BLaER1 treated with 17β-estradiol and CSF1 and Interleukin-3, amounts not matched to agents 10 nM and 100 nM (cell line): ENCODE data around the gene ARF6.

Experiments used
- H3K27ac ChIP-seq, 11 experiments: shearing (Covaris generic); formaldehyde crosslinking; 2 replicates each; pipeline ENCODE4 v1.8.1; 2022
- H3K27me3 ChIP-seq, 11 experiments: shearing (Covaris generic); formaldehyde crosslinking; 2 replicates each; pipeline ENCODE4 v1.8.1; 2022
- H3K36me3 ChIP-seq, 11 experiments: shearing (Covaris generic); formaldehyde crosslinking; 2 replicates each; pipeline ENCODE4 v1.8.1; 2022
- H3K4me1 ChIP-seq, 10 experiments: shearing (Covaris generic); formaldehyde crosslinking; 2 replicates each; pipeline ENCODE4 v1.8.1; 2022
- H3K4me2 ChIP-seq, 11 experiments: shearing (Covaris generic); formaldehyde crosslinking; 2 replicates each; pipeline ENCODE4 v1.8.1; 2022
- H3K4me3 ChIP-seq, 10 experiments: shearing (Covaris generic); formaldehyde crosslinking; 2 replicates each; pipeline ENCODE4 v1.8.1; 2022
- H3K9ac ChIP-seq, 11 experiments: shearing (Covaris generic); formaldehyde crosslinking; 2 replicates each; pipeline ENCODE4 v1.8.1; 2022
- H3K9me3 ChIP-seq, 11 experiments: shearing (Covaris generic); formaldehyde crosslinking; replicated peaks in 1 of 11; 2 replicates each; pipeline ENCODE4 v1.8.1; 2022
- H4K20me1 ChIP-seq, 11 experiments: shearing (Covaris generic); formaldehyde crosslinking; 2 replicates each; pipeline ENCODE4 v1.8.1; 2022
- Cebpa-rat ChIP-seq, 11 experiments: shearing (Covaris generic); IDR thresholded peaks; 2 replicates each; pipeline ENCODE4 v1.8.1; 2022

ARF6 gene

GRCh38 chr14:49907186-49907585 is 14.3 kb downstream of the ARF6 start:
- peak overlapping the region in 7 of 11 experiments; percentile 7 to 64 (median 30); a peak in 9 of 22 replicates for H3K9ac ChIP-seq
- H3K4me3 ChIP-seq, result peak overlapping the region in 1 of 10 experiments; percentile 6; a peak in 3 of 20 replicates
- H3K27ac ChIP-seq, result peak overlapping the region in 10 of 11 experiments; percentile 22 to 86 (median 74); a peak in 17 of 22 replicates
- H3K4me2 ChIP-seq, result peak overlapping the region; percentile 5 to 92 (median 74); a peak in 19 of 22 replicates
- no peaks in the 10 kb centered on the region for H3K27me3 ChIP-seq
- H4K20me1 ChIP-seq, result no peaks in the 10 kb centered on the region
- H3K36me3 ChIP-seq, result no peaks in the 10 kb centered on the region
- TF ChIP-seq Cebpa-rat (IDR thresholded peaks at IDR 0.05), result no peak
- 0 out of 22 replicates have a peak, but pooled peaks cover 0 to 3% (median 0%) of the 10 kb centered on the region in 11 experiments for H3K9me3 ChIP-seq
- H3K4me1 ChIP-seq, result peaks cover 12 to 86% (median 45%) of the 10 kb centered on the region in 10 experiments; a peak in 19 of 20 replicates

DNA sequence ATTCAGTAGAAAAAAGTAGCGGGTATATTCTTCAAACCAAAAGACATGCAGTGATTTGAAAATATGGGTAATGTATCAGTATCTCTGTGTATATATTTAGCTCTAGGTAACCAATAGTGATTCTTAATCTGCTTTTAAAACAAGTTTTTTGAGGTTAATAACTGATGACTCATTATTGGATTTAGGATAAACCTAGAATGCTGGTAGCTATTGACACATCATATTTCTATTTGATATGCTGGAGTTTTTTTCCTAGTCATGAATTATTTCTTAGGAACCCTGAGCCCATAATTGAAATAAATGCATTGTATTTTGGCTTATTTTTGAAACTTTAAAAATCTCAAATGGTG is 15.5 kb downstream of the ARF6 start:
- peak overlapping the region in 5 of 11 experiments; percentile 54 to 64 (median 62); a peak in 7 of 22 replicates for H3K9ac ChIP-seq
- TF ChIP-seq Cebpa-rat (IDR thresholded peaks at IDR 0.05), result no peak
- no peaks in the 10 kb centered on the region for H3K27me3 ChIP-seq
- H3K4me3 ChIP-seq, result no peak overlapping the region
- H3K27ac ChIP-seq, result peak overlapping the region; percentile 22 to 86 (median 73); a peak in 21 of 22 replicates
- H3K36me3 ChIP-seq, result no peaks in the 10 kb centered on the region
- no peaks in the 10 kb centered on the region for H4K20me1 ChIP-seq
- peak overlapping the region; percentile 5 to 92 (median 74); a peak in 20 of 22 replicates for H3K4me2 ChIP-seq
- H3K9me3 ChIP-seq, result 0 out of 22 replicates have a peak, but pooled peaks cover 0 to 3% (median 0%) of the 10 kb centered on the region in 11 experiments
- peaks cover 12 to 97% (median 46%) of the 10 kb centered on the region in 10 experiments; a peak in 19 of 20 replicates for H3K4me1 ChIP-seq

GRCh38 chr14:49909016-49909415 is 16.1 kb downstream of the ARF6 start:
- Histone ChIP-seq H3K27me3 (no peaks in the 10 kb centered on the region), H3K9me3 (0 out of 22 replicates have a peak, but pooled peaks cover 0 to 3% (median 0%) of the 10 kb centered on the region in 11 experiments), H3K9ac (no peak overlapping the region), H3K4me2 (peak overlapping the region in 6 of 11 experiments; percentile 72 to 92 (median 80); a peak in 9 of 22 replicates), H3K27ac (peak overlapping the region in 5 of 11 experiments; percentile 65 to 86 (median 82); a peak in 6 of 22 replicates), H3K36me3 (no peaks in the 10 kb centered on the region), H4K20me1 (no peaks in the 10 kb centered on the region), H3K4me3 (no peak overlapping the region), H3K4me1 (peaks cover 12 to 98% (median 46%) of the 10 kb centered on the region in 10 experiments; a peak in 19 of 20 replicates)
- TF ChIP-seq Cebpa-rat (IDR thresholded peaks at IDR 0.05), result no peak

DNA sequence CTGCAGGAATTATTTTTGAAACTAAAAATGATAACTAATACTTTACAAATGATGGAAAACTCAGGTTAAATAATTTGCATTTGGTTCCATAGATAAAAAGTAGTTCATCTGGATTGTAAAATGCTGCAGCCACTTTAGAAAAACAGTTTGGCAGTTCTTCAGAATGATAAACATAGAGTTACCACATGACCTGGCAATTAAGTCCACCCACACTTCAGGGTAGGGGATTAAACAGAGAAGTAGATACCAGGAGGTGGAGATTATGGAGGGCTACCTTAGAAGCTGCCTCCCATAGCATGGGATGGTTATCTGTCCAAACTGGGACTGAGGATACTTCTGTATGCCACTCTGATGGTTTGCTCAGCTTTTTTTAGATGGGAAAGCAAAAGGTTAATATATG is 22.2 kb downstream of the ARF6 start:
- Histone ChIP-seq H3K4me1 (peaks cover 0 to 59% (median 11%) of the 10 kb centered on the region in 10 experiments; a peak in 13 of 20 replicates), H3K4me2 (peak overlapping the region in 3 of 11 experiments; percentile 43 to 63 (median 44); a peak in 6 of 22 replicates), H3K9ac (no peak overlapping the region), H3K27me3 (no peaks in the 10 kb centered on the region), H3K27ac (no peak overlapping the region), H3K4me3 (no peak overlapping the region), H4K20me1 (no peaks in the 10 kb centered on the region), H3K36me3 (no peaks in the 10 kb centered on the region), H3K9me3 (no peaks in the 10 kb centered on the region)
- TF ChIP-seq Cebpa-rat (IDR thresholded peaks at IDR 0.05), result no peak

- Histone ChIP-seq H4K20me1 (no peaks in the 10 kb centered on the region), H3K27ac (no peak overlapping the region), H3K9ac (no peak overlapping the region), H3K9me3 (no peaks in the 10 kb centered on the region), H3K36me3 (no peaks in the 10 kb centered on the region), H3K27me3 (no peaks in the 10 kb centered on the region), H3K4me1 (peaks cover 0 to 58% (median 12%) of the 10 kb centered on the region in 10 experiments; a peak in 13 of 20 replicates), H3K4me2 (no peak overlapping the region), H3K4me3 (no peak overlapping the region)
- no peak for TF ChIP-seq Cebpa-rat (IDR thresholded peaks at IDR 0.05)
Observed at GRCh38 chr14:49918706-49919105, 25.8 kb downstream of the ARF6 start.

GRCh38 chr14:49919825-49920659 is 27.2 kb downstream of the ARF6 start:
- Histone ChIP-seq H3K4me2 (0 out of 22 replicates have a peak overlapping the region, but pooled peaks of 1 of the 11 experiments have one; percentile 78), H3K9me3 (no peaks in the 10 kb centered on the region), H3K4me1 (peaks cover 0 to 58% (median 14%) of the 10 kb centered on the region in 10 experiments; a peak in 13 of 20 replicates), H3K9ac (no peak overlapping the region), H3K27me3 (no peaks in the 10 kb centered on the region), H3K4me3 (no peak overlapping the region), H3K36me3 (no peaks in the 10 kb centered on the region), H3K27ac (peak overlapping the region in 1 of 11 experiments; percentile 10; a peak in 1 of 22 replicates), H4K20me1 (no peaks in the 10 kb centered on the region)
- no peak for TF ChIP-seq Cebpa-rat (IDR thresholded peaks at IDR 0.05)

- TF ChIP-seq Cebpa-rat (IDR thresholded peaks at IDR 0.05), result no peak
- no peak overlapping the region for H3K9ac ChIP-seq
- H3K27ac ChIP-seq, result peak overlapping the region in 1 of 11 experiments; percentile 10; a peak in 2 of 22 replicates
- peak overlapping the region in 5 of 11 experiments; percentile 9 to 78 (median 55); a peak in 6 of 22 replicates for H3K4me2 ChIP-seq
- no peaks in the 10 kb centered on the region for H3K9me3 ChIP-seq
- H3K4me1 ChIP-seq, result peaks cover 0 to 49% (median 14%) of the 10 kb centered on the region in 10 experiments; a peak in 13 of 20 replicates
- no peaks in the 10 kb centered on the region for H3K27me3 ChIP-seq
- H4K20me1 ChIP-seq, result no peaks in the 10 kb centered on the region
- H3K36me3 ChIP-seq, result no peaks in the 10 kb centered on the region
- H3K4me3 ChIP-seq, result no peak overlapping the region
Observed at GRCh38 chr14:49920935-49921334, 28.1 kb downstream of the ARF6 start.

DNA sequence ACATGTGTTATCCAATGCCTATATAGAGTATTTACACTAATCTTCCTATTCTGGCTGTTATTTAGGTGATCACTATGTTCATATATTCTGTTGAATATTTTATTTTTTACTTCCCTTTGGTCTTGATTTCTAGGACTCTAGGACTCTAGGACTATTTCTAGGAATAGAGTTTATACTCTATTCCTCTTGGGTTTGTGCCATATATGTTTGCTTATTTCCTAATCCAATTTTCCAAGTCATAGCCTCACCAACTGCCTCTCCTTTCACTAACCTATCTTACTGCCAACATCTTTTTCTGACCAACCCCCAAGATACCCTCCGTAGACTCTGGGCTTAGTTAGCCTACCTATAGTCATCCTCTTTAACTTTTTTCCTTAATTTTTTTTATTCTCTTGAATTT is 28.5 kb downstream of the ARF6 start:
- Histone ChIP-seq H3K9me3 (no peaks in the 10 kb centered on the region), H3K4me2 (peak overlapping the region in 5 of 11 experiments; percentile 9 to 78 (median 55); a peak in 5 of 22 replicates), H3K27me3 (no peaks in the 10 kb centered on the region), H4K20me1 (no peaks in the 10 kb centered on the region), H3K4me3 (no peak overlapping the region), H3K36me3 (no peaks in the 10 kb centered on the region), H3K4me1 (peaks cover 0 to 45% (median 14%) of the 10 kb centered on the region in 10 experiments; a peak in 13 of 20 replicates), H3K9ac (no peak overlapping the region), H3K27ac (no peak overlapping the region)
- TF ChIP-seq Cebpa-rat (IDR thresholded peaks at IDR 0.05), result no peak

GRCh38 chr14:49923442-49923841 is 30.6 kb downstream of the ARF6 start:
- Histone ChIP-seq H4K20me1 (no peaks in the 10 kb centered on the region), H3K36me3 (no peaks in the 10 kb centered on the region), H3K4me1 (peaks cover 0 to 50% (median 14%) of the 10 kb centered on the region in 10 experiments; a peak in 13 of 20 replicates), H3K4me3 (no peak overlapping the region), H3K9me3 (no peaks in the 10 kb centered on the region), H3K27me3 (no peaks in the 10 kb centered on the region), H3K27ac (no peak overlapping the region; a peak in 1 of 22 replicates), H3K9ac (no peak overlapping the region; a peak in 1 of 22 replicates), H3K4me2 (peak overlapping the region in 8 of 11 experiments; percentile 16 to 72 (median 52); a peak in 14 of 22 replicates)
- TF ChIP-seq Cebpa-rat (IDR thresholded peaks at IDR 0.05), result no peak
